GM23338 (cell line): ENCODE data around the gene OR6N1. TPM values are rescaled to one million over a fixed set of nuclear protein-coding genes. Genes with fewer than 3 reads are reported as not detected.

Experiments
- ATAC-seq: fragments of 200-7000 bp; cut with Tn5 transposase; 3 replicates; pipeline ENCODE4 v1.9.1; 2020
- DNase-seq: peaks from one replicate; pipeline ENCODE4 v3.0.0-alpha.2; 2015; ENCODE audit warnings: low spot score
- H2AFZ ChIP-seq: fragments of 200-600 bp; sonication (generic); 2 replicates; pipeline ENCODE4 v1.8.0; 2016; ENCODE audit warnings: antibody characterized with exemption, mild to moderate bottlenecking, moderate library complexity
- H3F3A ChIP-seq: fragments of 200-600 bp; sonication (generic); replicated peaks from 2 replicates; pipeline ENCODE4 v1.8.0; 2017; ENCODE audit warnings: antibody characterized with exemption, mixed run types, low read depth
- H3K27ac ChIP-seq: fragments of 200-600 bp; sonication (generic); 2 replicates; pipeline ENCODE4 v1.6.1; 2016; ENCODE audit warnings: low read depth
- H3K27me3 ChIP-seq: fragments of 200-600 bp; sonication (generic); 2 replicates; pipeline ENCODE4 v1.8.0; 2016; ENCODE audit warnings: mild to moderate bottlenecking, mixed run types, moderate library complexity; ENCODE audit not compliant: insufficient read depth
- H3K36me3 ChIP-seq: fragments of 200-600 bp; sonication (generic); 2 replicates; pipeline ENCODE4 v1.8.0; 2016; ENCODE audit warnings: mild to moderate bottlenecking; ENCODE audit not compliant: insufficient read depth
- H3K4me1 ChIP-seq: fragments of 200-600 bp; sonication (generic); 2 replicates; pipeline ENCODE4 v1.8.0; 2016; ENCODE audit warnings: mild to moderate bottlenecking, moderate library complexity; ENCODE audit not compliant: insufficient read depth
- H3K4me2 ChIP-seq: fragments of 200-600 bp; sonication (generic); 2 replicates; pipeline ENCODE4 v1.7.1; 2017; ENCODE audit warnings: mixed run types
- H3K4me3 ChIP-seq: fragments of 200-600 bp; sonication (generic); 2 replicates; pipeline ENCODE4 v1.6.1; 2016; ENCODE audit warnings: mixed run types
- H3K79me2 ChIP-seq: fragments of 200-600 bp; sonication (generic); replicated peaks from 2 replicates; pipeline ENCODE4 v1.8.0; 2017; ENCODE audit warnings: mild to moderate bottlenecking; ENCODE audit not compliant: insufficient read depth
- H3K9me2 ChIP-seq: fragments of 200-600 bp; sonication (generic); 2 replicates; pipeline ENCODE4 v1.8.0; 2017; ENCODE audit not compliant: insufficient read depth
- H4K20me1 ChIP-seq: fragments of 200-600 bp; sonication (generic); replicated peaks from 2 replicates; pipeline ENCODE4 v1.8.0; 2017; ENCODE audit warnings: mild to moderate bottlenecking; ENCODE audit not compliant: insufficient read depth
- H3K27ac Mint-ChIP-seq: 2 replicates; pipeline ENCODE4 v1.8.0; 2020; ENCODE audit warnings: inconsistent platforms, mild to moderate bottlenecking, moderate library complexity, mixed read lengths
- H3K27me3 Mint-ChIP-seq: 3 replicates; pipeline ENCODE4 v1.8.0; 2022; ENCODE audit warnings: low read depth, mild to moderate bottlenecking, moderate library complexity, mixed read lengths, inconsistent platforms; ENCODE audit not compliant: insufficient read depth, poor library complexity
- H3K36me3 Mint-ChIP-seq: 3 replicates; pipeline ENCODE4 v1.8.0; 2021; ENCODE audit warnings: low read depth, mild to moderate bottlenecking, inconsistent platforms, moderate library complexity, mixed read lengths
- H3K4me1 Mint-ChIP-seq: 3 replicates; pipeline ENCODE4 v1.8.0; 2020; ENCODE audit warnings: mild to moderate bottlenecking, inconsistent platforms, mixed read lengths
- H3K4me3 Mint-ChIP-seq: 3 replicates; pipeline ENCODE4 v1.8.0; 2021; ENCODE audit warnings: moderate library complexity, mild to moderate bottlenecking, inconsistent platforms, mixed read lengths
- H3K9me3 Mint-ChIP-seq: 3 replicates; pipeline ENCODE4 v1.8.0; 2020; ENCODE audit warnings: moderate library complexity, mild to moderate bottlenecking, inconsistent platforms, mixed read lengths
- CREB1 ChIP-seq: fragments of 250-450 bp; sonication (Bioruptor Pico); IDR thresholded peaks from 2 replicates; pipeline ENCODE4 v1.5.0; 2020; ENCODE audit warnings: low read depth, mild to moderate bottlenecking, moderate library complexity
- CTCF ChIP-seq, 2 experiments: fragments of 200-600 bp in 1 of 2; sonication (generic) in 1 of 2; conservative IDR thresholded peaks; 2 replicates each; pipeline versions ENCODE4 v1.5.1 to v1.6.1; 2016 to 2017; ENCODE audit warnings: antibody characterized with exemption in 2 of 2, low read depth in 2 of 2, mild to moderate bottlenecking in 2 of 2, moderate library complexity in 1 of 2
- EZH2 ChIP-seq: fragments of 200-600 bp; sonication (generic); IDR thresholded peaks from one replicate; pipeline ENCODE4 v1.8.0; 2017; ENCODE audit warnings: antibody characterized with exemption, mild to moderate bottlenecking, low read depth; ENCODE audit not compliant: unreplicated experiment
- ZNF114 ChIP-seq: fragments of 250-450 bp; sonication (Bioruptor Pico); IDR thresholded peaks from 2 replicates; pipeline ENCODE4 v1.5.0; 2020; ENCODE audit warnings: mild to moderate bottlenecking, moderate library complexity
- ZNF462 ChIP-seq: fragments of 250-450 bp; sonication (Bioruptor Pico); IDR thresholded peaks from 2 replicates; pipeline ENCODE4 v1.5.0; 2020; ENCODE audit warnings: mild to moderate bottlenecking, moderate library complexity
- polyA plus RNA-seq: library from polyadenylated mRNA; unstranded; fragments of >200 nt; fragmentation: Nextera tagmentation; extraction: Ambion mirVana; gene quantifications from 2 replicates; pipeline ENCODE4 v1.2.1, GENCODE V29; 2016
- total RNA-seq: library from RNA; depleted of rRNA; stranded (reverse); fragments of >200 nt; shearing (Covaris generic); gene quantifications from 2 replicates; pipeline ENCODE4 v1.2.3, GENCODE V29; 2014

The OR6N1 gene
- total and polyA plus RNA-seq, 2 experiments from 2014 or later, result not detected

GRCh38 chr1:158793604-158794003, 21.6 kb upstream of the OR6N1 start:
- Histone ChIP-seq H4K20me1 (no peaks in the 10 kb centered on the region), H3K79me2 (no peaks in the 10 kb centered on the region), H3K27ac (no peak overlapping the region), H3K27me3 (no peaks in the 10 kb centered on the region), H3K36me3 (no peaks in the 10 kb centered on the region), H3K4me1 (no peaks in the 10 kb centered on the region), H3K4me3 (no peak overlapping the region), H3K9me2 (no peaks in the 10 kb centered on the region), H2AFZ (no peak overlapping the region), H3K4me2 (no peak overlapping the region), H3F3A (no peaks in the 10 kb centered on the region)
- ATAC-seq (peak; percentile 97), DNase-seq (peak; percentile 68)
- H3K9me3 Mint-ChIP-seq, result peaks cover 2% of the 10 kb centered on the region; the same call in 1 of the 3 replicates
- no peak overlapping the region for H3K4me3 Mint-ChIP-seq
- H3K27me3 Mint-ChIP-seq, result no peaks in the 10 kb centered on the region
- no peaks in the 10 kb centered on the region for H3K36me3 Mint-ChIP-seq
- TF ChIP-seq ZNF114 (CRISPR knock-in tag) (no peak), EZH2 (no peak), CTCF (conservative IDR thresholded peaks at IDR 0.05; ENCODE audit: low read depth in 2 of 2) (peak; percentile 70 to 84), CREB1 (CRISPR knock-in tag) (no peak)
- H3K27ac Mint-ChIP-seq, result no peak overlapping the region
- no peaks in the 10 kb centered on the region; the same call in 2 of the 3 replicates for H3K4me1 Mint-ChIP-seq

- no peaks in the 10 kb centered on the region for H3K4me1 Mint-ChIP-seq
- no peaks in the 10 kb centered on the region for H3K27me3 Mint-ChIP-seq
- H3K9me3 Mint-ChIP-seq, result no peaks in the 10 kb centered on the region
- no peak for DNase-seq
- H3K4me1 ChIP-seq, result no peaks in the 10 kb centered on the region
- no peak for ATAC-seq
- no peak within 1 kb of the TSS for H3K4me3 Mint-ChIP-seq
- H4K20me1 ChIP-seq, result no peaks in the 10 kb centered on the region
- H3K27me3 ChIP-seq, result no peaks in the 10 kb centered on the region
- no peak within 1 kb of the TSS for H3K4me3 ChIP-seq
- no peaks in the 10 kb centered on the region for H3K36me3 ChIP-seq
- no peaks in the 10 kb centered on the region for H3K79me2 ChIP-seq
- H2AFZ ChIP-seq, result peak within 1 kb of the TSS; percentile 0; the same call in 1 of the 2 replicates
- no peak within 1 kb of the TSS for H3K27ac Mint-ChIP-seq
- H3F3A ChIP-seq, result no peaks in the 10 kb centered on the region
- no peaks in the 10 kb centered on the region for H3K36me3 Mint-ChIP-seq
- no peaks in the 10 kb centered on the region; the same call in 1 of the 2 replicates for H3K9me2 ChIP-seq
- no peak within 1 kb of the TSS for H3K4me2 ChIP-seq
- no peak within 1 kb of the TSS for H3K27ac ChIP-seq
- TF ChIP-seq CREB1 (CRISPR knock-in tag), result no peak
- no peak for TF ChIP-seq EZH2
- TF ChIP-seq CTCF (conservative IDR thresholded peaks at IDR 0.05; ENCODE audit: low read depth in 2 of 2), result no peak
Measured at GRCh38 chr1:158781104-158781503, 9.1 kb upstream of the OR6N1 start, which contains the start of gene OR6N2. TSS of gene OR6N2 (minus strand) at chr1:158781204. CDS start at chr1:158777635, 3,569 bp downstream.

GRCh38 chr1:158754420-158754819, 17.6 kb downstream of the OR6N1 start, which contains the start of gene OR6K6:
TSS of gene OR6K6 (plus strand) at chr1:158754720. CDS start at chr1:158754888, 168 bp downstream.
- DNase-seq, result no peak
- Histone ChIP-seq H3K27me3 (no peaks in the 10 kb centered on the region), H3K79me2 (no peaks in the 10 kb centered on the region), H3K4me2 (no peak within 1 kb of the TSS), H2AFZ (no peak within 1 kb of the TSS), H3K4me3 (no peak within 1 kb of the TSS), H3F3A (no peaks in the 10 kb centered on the region), H3K27ac (no peak within 1 kb of the TSS), H3K36me3 (no peaks in the 10 kb centered on the region), H4K20me1 (no peaks in the 10 kb centered on the region), H3K4me1 (no peaks in the 10 kb centered on the region), H3K9me2 (no peaks in the 10 kb centered on the region)
- no peaks in the 10 kb centered on the region for H3K4me1 Mint-ChIP-seq
- no peak for ATAC-seq
- H3K9me3 Mint-ChIP-seq, result peaks cover 6% of the 10 kb centered on the region; the same call in 2 of the 3 replicates
- no peak within 1 kb of the TSS for H3K27ac Mint-ChIP-seq
- no peak within 1 kb of the TSS for H3K4me3 Mint-ChIP-seq
- H3K27me3 Mint-ChIP-seq, result no peaks in the 10 kb centered on the region
- H3K36me3 Mint-ChIP-seq, result no peaks in the 10 kb centered on the region
- no peak for TF ChIP-seq ZNF462 (CRISPR knock-in tag)
- no peak for TF ChIP-seq ZNF114 (CRISPR knock-in tag)
- no peak for TF ChIP-seq EZH2
